GM19025 (cell line): Measurements from ENCODE around the gene HTRA3.

ENCODE experiments used
- ATAC-seq: cut with Tn5 transposase; IDR thresholded peaks from one replicate; pipeline ENCODE4 v1.9.1; 2021; ENCODE audit warnings: mild to moderate bottlenecking, low read depth, moderate library complexity; ENCODE audit not compliant: unreplicated experiment

Gene HTRA3

DNA sequence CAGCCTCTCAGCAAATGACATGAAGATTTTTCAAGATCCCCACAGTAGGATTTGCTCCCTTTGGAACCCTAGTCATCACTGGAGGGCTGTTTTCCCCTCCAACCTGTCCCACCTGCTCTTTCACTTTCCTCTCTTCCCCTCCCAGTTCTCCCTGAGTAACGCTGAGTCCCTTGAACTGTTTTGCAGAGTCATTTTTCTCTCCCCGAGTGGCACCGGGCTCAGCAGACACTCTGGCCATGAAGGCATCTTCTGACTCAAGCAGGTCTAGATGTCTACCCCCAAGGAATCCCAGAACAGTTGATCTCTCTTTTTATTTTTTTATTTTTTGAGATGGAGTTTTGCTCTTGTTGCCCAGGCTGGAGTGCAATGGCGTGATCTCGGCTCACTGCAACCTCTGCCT, 52.2 kb downstream of the HTRA3 start:
- no peak for ATAC-seq

DNA sequence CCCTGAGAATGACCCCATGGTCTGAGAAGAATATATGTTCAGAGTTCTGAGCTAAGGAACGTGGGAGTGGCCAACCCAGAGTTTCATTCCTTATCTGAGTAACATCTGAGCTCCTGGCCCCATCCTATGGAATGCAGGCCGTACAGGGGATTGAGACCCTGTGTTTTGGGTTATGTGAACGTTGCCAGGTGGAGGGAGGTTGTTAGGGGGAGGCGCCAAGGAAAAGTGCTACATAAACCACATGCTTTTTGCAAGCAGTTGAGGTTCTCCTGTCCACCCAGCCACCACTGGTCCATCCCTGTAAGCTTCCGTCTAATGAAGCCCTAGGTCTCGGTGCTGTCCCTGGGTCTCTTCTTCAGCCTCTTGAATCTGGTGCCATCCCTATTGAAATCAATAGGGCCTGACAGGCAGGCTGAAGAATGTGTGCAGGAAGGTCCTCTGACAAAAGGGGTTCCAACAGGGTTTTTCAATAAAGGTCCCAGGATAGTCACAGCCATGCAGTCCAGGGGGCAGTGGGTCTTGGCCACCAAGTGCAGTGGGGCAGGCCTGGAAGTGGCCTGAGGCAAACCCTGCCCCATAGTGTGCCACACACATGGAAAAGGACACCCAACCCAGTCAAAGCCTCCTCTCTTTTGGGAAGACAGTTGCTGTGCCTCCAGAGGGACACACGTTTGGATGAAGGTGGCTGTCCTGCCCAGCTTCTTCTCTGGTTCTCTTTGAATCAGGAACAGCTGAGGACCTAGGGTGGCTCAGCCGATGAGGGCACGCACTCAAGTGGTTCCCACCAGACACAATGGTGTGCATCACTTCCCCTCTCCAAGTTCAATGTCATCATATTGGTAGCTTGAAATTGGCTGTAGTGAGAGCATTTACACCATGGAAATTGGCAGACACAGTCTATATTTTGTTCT, 53.5 kb downstream of the HTRA3 start:
- ATAC-seq: no peak

- no peak for ATAC-seq
These were observed 54.5 kb downstream of the HTRA3 start for GRCh38 chr4:8323947-8324555.

DNA sequence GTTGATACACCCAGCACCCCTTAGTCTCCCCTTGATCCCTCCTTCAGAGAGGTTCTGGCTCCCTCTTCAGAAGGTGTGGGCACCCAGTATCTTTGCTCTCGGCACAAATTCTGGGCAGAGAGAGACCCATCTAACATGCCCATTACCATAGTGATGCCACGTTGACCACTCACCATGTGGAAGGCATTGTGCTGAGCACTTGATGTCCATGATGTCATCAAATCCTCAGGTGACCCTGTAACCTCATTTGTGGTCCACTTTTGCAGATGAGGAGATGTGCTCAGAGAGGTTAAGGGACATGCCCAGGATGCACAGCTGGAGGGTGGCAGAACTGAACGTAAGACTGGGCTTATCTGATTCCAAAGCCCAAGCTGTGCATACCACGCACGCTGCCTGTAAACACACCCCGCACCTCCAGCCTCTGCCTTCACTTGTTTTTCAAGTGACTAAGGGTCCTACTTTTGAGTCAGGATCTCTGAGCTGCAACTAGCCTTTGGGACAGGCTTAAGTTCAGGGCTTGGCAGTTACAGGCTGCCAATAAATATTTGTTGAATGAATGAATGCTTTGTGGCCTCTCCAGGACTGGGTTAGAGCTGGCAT, 55.2 kb downstream of the HTRA3 start:
- no peak for ATAC-seq

DNA sequence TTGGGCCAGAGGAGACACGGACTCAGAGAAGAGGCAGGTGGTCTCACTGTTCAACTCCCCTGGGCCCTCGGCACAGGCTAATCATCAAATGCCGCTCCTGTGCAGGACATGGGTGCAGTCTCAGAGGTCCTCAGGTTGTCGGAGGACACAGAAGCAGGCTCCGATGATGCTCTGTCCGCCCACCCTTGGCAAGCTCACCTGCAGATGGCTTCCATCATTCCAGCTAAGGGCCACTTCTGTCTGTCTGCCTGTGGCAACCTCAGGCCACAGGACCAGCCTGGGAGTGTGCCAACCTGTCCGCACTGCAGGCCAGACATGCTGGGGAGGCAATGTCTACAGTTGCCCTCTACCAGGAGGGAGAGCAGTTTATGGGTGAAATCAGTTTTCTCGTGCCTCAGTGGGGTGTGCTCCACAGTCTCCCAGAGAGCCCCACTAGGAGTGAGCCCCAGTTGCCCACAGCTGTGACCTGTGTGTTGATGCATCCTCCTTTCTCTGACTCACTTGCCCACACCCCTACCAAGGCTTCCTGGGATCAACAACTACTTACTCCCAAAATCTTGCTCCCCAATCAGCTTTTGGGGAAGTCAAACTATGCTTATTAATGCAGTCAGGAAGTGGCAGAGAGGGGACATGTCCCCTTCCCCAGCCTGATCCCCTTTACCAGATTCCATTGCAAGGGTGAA, 55.9 kb downstream of the HTRA3 start:
- no peak for ATAC-seq

GRCh38 chr4:8326206-8326605, 56.7 kb downstream of the HTRA3 start:
- no peak for ATAC-seq

GRCh38 chr4:8328456-8328855, 58.9 kb downstream of the HTRA3 start:
- no peak for ATAC-seq

DNA sequence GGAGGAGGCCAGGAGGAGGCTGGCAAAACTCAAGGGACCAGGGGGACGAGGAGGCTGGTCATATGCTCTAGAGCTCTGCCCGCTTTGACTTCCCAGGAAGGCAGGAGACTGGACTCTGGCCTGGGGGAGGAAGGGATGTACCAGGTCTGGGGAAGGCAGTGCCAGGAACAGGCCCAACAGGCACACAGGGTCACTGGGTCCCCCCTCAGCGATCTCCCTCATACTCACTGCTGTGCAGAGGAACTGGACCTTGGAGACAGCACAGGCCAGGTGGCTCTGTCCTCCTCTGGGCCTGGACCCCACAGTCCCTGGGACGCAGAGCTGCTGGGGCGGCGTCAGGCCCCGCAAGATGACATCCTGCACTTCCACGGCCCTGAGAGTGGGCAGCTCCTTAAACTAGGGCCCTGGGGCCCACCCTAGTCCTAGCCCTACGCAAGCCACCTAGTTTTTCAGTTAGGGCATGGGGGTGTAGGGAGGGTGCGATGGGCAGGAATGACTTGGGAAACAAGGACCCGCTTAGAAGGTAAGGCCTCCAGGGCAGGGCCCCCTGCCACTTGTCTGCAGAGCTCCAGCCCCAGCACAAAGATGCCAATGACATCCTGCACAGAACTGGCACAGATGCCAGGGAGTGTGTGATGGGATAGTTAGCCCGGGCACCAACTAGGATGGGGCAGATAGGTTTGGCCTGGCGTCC, 59.5 kb downstream of the HTRA3 start:
- ATAC-seq: no peak

GRCh38 chr4:8329560-8329858, 60.0 kb downstream of the HTRA3 start:
- ATAC-seq: no peak

DNA sequence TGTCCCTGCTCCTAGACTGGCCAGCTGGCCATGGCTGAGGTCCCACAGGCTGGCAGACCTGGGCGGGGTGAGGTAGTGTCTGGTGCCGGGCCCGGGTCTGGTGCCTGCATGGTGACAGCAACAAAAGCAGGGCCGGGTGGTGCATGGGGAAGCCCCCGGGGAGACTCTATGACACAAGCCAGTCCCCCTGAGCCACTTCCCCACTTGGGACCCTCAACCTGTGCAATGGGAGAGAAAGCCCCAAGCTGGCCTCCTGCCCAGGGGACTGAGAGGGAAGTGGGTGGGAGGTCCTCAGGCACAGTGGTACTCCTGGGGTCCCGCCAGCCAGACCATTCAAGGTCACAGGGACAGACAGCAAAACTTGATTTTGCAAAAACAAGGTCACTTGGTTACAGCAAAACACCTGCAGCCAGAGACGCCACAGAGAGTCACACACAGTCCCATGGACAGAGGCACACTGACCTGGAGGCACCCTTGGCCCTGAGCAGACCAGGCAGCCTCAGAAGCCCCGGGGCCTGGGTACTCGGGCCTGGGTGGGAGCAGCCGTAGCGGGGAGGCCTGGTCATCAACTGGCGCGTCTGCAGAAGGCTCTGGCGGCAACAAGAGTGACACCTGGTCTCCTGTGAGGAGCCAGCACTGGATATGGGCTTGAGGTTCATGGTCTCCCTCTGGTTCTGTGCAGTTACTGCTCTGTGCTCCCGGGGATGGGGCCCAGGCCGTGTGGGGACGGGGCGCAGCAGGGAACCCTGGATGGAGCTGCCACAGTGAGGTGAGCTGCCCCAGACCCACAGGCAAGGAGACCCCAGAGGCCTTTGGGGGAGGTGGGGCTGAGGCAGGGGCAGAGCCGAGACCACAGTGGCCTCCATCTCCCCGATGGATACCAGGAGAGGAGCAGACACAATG, 60.6 kb downstream of the HTRA3 start:
- ATAC-seq: no peak

GRCh38 chr4:8330821-8331574, 61.4 kb downstream of the HTRA3 start:
- no peak for ATAC-seq

GRCh38 chr4:8331575-8331955, 62.0 kb downstream of the HTRA3 start:
- no peak for ATAC-seq

DNA sequence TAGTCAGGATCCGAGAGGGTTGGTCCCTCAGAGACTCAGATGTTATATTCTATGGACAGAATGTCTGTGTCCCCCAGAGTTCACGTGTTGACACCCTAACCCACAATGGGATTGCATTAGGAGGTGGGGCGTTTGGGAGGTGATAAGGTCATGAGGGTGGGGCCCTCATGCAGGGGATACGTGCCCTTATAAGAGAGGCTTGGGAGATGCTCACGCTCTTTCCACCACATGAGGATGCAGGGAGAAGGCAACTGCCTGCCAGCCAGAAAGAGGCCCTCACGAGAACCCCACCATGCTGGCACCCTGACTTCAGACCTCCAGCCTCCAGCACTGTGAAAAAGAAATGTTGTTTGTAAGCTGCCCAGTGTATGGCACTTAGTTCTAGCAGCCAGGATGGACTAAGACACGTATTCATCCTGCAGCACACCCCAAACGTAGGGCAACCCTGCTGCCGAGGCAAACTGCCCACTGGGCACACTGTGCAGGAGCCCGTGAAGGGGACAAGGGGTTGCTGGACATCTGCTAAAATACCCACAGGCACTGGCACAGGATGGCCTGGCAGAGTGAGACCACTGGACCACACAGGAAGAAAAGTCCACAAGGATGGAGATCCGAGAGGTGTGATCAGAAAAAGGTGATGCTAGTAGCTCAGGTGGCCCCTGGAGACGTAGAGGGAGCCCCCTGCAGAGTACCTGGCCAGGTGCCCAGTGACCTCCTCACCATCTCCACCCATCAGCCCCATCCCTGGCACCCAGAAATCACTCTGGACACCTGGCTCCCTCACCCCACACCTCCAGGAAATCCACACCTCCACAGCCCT, 62.7 kb downstream of the HTRA3 start:
- no peak for ATAC-seq

- ATAC-seq: no peak
These were observed 63.4 kb downstream of the HTRA3 start for GRCh38 chr4:8332891-8333331.

- ATAC-seq: no peak
These were observed 64.3 kb downstream of the HTRA3 start for GRCh38 chr4:8333726-8334460.

- ATAC-seq: no peak
These were observed 65.4 kb downstream of the HTRA3 start for GRCh38 chr4:8334786-8335460.

GRCh38 chr4:8335848-8336247, 66.3 kb downstream of the HTRA3 start:
- no peak for ATAC-seq
